ENCODE data around the gene PRM2. TPM values are rescaled to one million over a fixed set of nuclear protein-coding genes. Genes with fewer than 3 reads are reported as not detected.

PRM2 gene
- total RNA-seq, 1 donor from 2014 or later = not detected

- Histone ChIP-seq H3K36me3 (no peaks in the 10 kb centered on the region), H3K4me1 (peaks cover 5% of the 10 kb centered on the region), H3K27me3 (no peaks in the 10 kb centered on the region), H3K4me3 (no peak overlapping the region), H3K9me3 (no peaks in the 10 kb centered on the region), H3K27ac (no peak overlapping the region)
- no peak for ATAC-seq
- intact Hi-C loops (cut with DNase I) = no loop called here
- TF ChIP-seq CTCF (IDR thresholded peaks at IDR 0.05) = no peak
- DNase-seq = no peak
These were observed 37.7 kb downstream of the PRM2 start for GRCh38 chr16:11238272-11239202.

GRCh38 chr16:11236461-11237254 lies 39.6 kb downstream of the PRM2 start:
- no peaks in the 10 kb centered on the region for H3K36me3 ChIP-seq
- peak; percentile 77 for DNase-seq
- H3K9me3 ChIP-seq = no peaks in the 10 kb centered on the region
- peak; percentile 81 for ATAC-seq
- H3K27me3 ChIP-seq = no peaks in the 10 kb centered on the region
- no peak overlapping the region for H3K27ac ChIP-seq
- H3K4me1 ChIP-seq = peaks cover 17% of the 10 kb centered on the region
- no peak for TF ChIP-seq CTCF (IDR thresholded peaks at IDR 0.05)
- no peak overlapping the region for H3K4me3 ChIP-seq
- intact Hi-C loops (cut with DNase I) = no loop called here

GRCh38 chr16:11235703-11235991 lies 40.6 kb downstream of the PRM2 start:
- H3K27ac ChIP-seq = no peak overlapping the region
- no peak for DNase-seq
- H3K9me3 ChIP-seq = no peaks in the 10 kb centered on the region
- H3K4me1 ChIP-seq = peaks cover 17% of the 10 kb centered on the region
- H3K27me3 ChIP-seq = no peaks in the 10 kb centered on the region
- TF ChIP-seq CTCF (IDR thresholded peaks at IDR 0.05) = no peak
- intact Hi-C loops (cut with DNase I) = no loop called here
- ATAC-seq = no peak
- H3K4me3 ChIP-seq = no peak overlapping the region
- H3K36me3 ChIP-seq = no peaks in the 10 kb centered on the region

GRCh38 chr16:11234884-11235702 lies 41.2 kb downstream of the PRM2 start:
- Histone ChIP-seq H3K4me1 (peaks cover 17% of the 10 kb centered on the region), H3K9me3 (no peaks in the 10 kb centered on the region), H3K27ac (peak overlapping the region; percentile 78), H3K4me3 (no peak overlapping the region), H3K27me3 (no peaks in the 10 kb centered on the region), H3K36me3 (no peaks in the 10 kb centered on the region)
- intact Hi-C loops (cut with DNase I) = no loop called here
- no peak for TF ChIP-seq CTCF (IDR thresholded peaks at IDR 0.05)
- peak; percentile 53 for ATAC-seq
- no peak for DNase-seq

GRCh38 chr16:11233727-11234376 lies 42.4 kb downstream of the PRM2 start:
- H3K27me3 ChIP-seq = no peaks in the 10 kb centered on the region
- intact Hi-C loops (cut with DNase I) = no loop called here
- peak; percentile 4 for TF ChIP-seq CTCF (IDR thresholded peaks at IDR 0.05)
- H3K9me3 ChIP-seq = no peaks in the 10 kb centered on the region
- peaks cover 17% of the 10 kb centered on the region for H3K4me1 ChIP-seq
- ATAC-seq = no peak
- DNase-seq = no peak
- H3K36me3 ChIP-seq = no peaks in the 10 kb centered on the region
- peak overlapping the region; percentile 78 for H3K27ac ChIP-seq
- no peak overlapping the region for H3K4me3 ChIP-seq
